Measurements from ENCODE around the gene LDAF1. TPM values are rescaled to one million over a fixed set of nuclear protein-coding genes. Genes with fewer than 3 reads are reported as not detected.

LDAF1 gene
- total RNA-seq, 2 donors from 2014 or later: 16.5 to 28.8 TPM

- Histone ChIP-seq H3K9ac (ENCODE audit: extremely low read depth, low read length, poor library complexity, severe bottlenecking) (no peak overlapping the region), H3K9me3 (ENCODE audit: control insufficient read depth, low read length) (no peaks in the 10 kb centered on the region), H3K27ac (ENCODE audit: low read depth, low read length) (no peak overlapping the region), H3K4me3 (ENCODE audit: low read length) (no peak overlapping the region), H3K4me1 (ENCODE audit: control insufficient read depth, insufficient read depth, low read length) (no peaks in the 10 kb centered on the region), H3K27me3 (ENCODE audit: control insufficient read depth, insufficient read depth, low read length, poor library complexity, severe bottlenecking) (no peaks in the 10 kb centered on the region), H3K36me3 (ENCODE audit: control insufficient read depth, insufficient read depth, low read length) (peaks cover 70% of the 10 kb centered on the region)
- H3K4me1 Mint-ChIP-seq: no peaks in the 10 kb centered on the region
- H3K27ac Mint-ChIP-seq: no peak overlapping the region
- H3K9me3 Mint-ChIP-seq: no peaks in the 10 kb centered on the region
- peaks cover 46% of the 10 kb centered on the region for H3K36me3 Mint-ChIP-seq (ENCODE audit: low read depth)
- peak; percentile 61 for DNase-seq
- TF ChIP-seq, protein P1, sequence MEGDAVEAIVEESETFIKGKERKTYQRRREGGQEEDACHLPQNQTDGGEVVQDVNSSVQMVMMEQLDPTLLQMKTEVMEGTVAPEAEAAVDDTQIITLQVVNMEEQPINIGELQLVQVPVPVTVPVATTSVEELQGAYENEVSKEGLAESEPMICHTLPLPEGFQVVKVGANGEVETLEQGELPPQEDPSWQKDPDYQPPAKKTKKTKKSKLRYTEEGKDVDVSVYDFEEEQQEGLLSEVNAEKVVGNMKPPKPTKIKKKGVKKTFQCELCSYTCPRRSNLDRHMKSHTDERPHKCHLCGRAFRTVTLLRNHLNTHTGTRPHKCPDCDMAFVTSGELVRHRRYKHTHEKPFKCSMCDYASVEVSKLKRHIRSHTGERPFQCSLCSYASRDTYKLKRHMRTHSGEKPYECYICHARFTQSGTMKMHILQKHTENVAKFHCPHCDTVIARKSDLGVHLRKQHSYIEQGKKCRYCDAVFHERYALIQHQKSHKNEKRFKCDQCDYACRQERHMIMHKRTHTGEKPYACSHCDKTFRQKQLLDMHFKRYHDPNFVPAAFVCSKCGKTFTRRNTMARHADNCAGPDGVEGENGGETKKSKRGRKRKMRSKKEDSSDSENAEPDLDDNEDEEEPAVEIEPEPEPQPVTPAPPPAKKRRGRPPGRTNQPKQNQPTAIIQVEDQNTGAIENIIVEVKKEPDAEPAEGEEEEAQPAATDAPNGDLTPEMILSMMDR (conservative IDR thresholded peaks at IDR 0.05): no peak
- 80 to 95% methylated on average over 4 to 9 of the region's 9 CpGs for WGBS, 2 experiments (ENCODE audit: insufficient coverage in 1 of 2, insufficient read length in 1 of 2)
- no peaks in the 10 kb centered on the region for H3K27me3 Mint-ChIP-seq (ENCODE audit: insufficient read depth)
- no peak overlapping the region for H3K4me3 Mint-ChIP-seq
Measured at GRCh38 chr16:21166561-21166961, 8.1 kb downstream of the LDAF1 start.

DNA sequence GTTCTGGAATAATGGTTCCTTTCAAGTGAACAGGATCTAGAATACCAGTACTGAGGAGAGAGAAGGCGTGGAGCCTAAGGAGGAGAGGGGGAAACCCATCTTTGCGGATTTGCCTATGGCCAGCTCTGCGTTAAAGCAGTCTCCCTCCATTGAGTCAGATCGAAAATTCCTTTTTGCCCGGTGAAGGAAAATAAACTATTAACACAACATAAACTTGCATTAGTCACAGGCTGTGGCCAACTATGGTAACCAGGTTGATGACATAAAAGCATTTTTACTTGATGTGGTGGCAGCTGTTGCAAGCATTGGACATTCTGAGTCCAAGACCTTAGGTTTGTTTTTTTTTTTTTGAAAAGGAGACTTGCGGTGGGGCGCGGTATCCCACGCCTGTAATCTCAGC, 8.9 kb downstream of the LDAF1 start:
- Histone ChIP-seq H3K4me3 (ENCODE audit: low read length) (no peak overlapping the region), H3K27me3 (ENCODE audit: control insufficient read depth, insufficient read depth, low read length, poor library complexity, severe bottlenecking) (no peaks in the 10 kb centered on the region), H3K4me1 (ENCODE audit: control insufficient read depth, insufficient read depth, low read length) (no peaks in the 10 kb centered on the region), H3K36me3 (ENCODE audit: control insufficient read depth, insufficient read depth, low read length) (peaks cover 66% of the 10 kb centered on the region), H3K9ac (ENCODE audit: extremely low read depth, low read length, poor library complexity, severe bottlenecking) (no peak overlapping the region), H3K9me3 (ENCODE audit: control insufficient read depth, low read length) (no peaks in the 10 kb centered on the region), H3K27ac (ENCODE audit: low read depth, low read length) (no peak overlapping the region)
- WGBS, 2 experiments (ENCODE audit: insufficient coverage in 1 of 2, insufficient read length in 1 of 2): 91 to 93% methylated on average over 7 to 9 of the region's 9 CpGs
- no peaks in the 10 kb centered on the region for H3K9me3 Mint-ChIP-seq
- TF ChIP-seq, protein P1 (conservative IDR thresholded peaks at IDR 0.05): no peak
- no peaks in the 10 kb centered on the region for H3K4me1 Mint-ChIP-seq
- DNase-seq: no peak
- H3K36me3 Mint-ChIP-seq (ENCODE audit: low read depth): peaks cover 46% of the 10 kb centered on the region
- H3K4me3 Mint-ChIP-seq: no peak overlapping the region
- H3K27me3 Mint-ChIP-seq (ENCODE audit: insufficient read depth): no peaks in the 10 kb centered on the region
- no peak overlapping the region for H3K27ac Mint-ChIP-seq

GRCh38 chr16:21167929-21168602, 9.6 kb downstream of the LDAF1 start:
- H3K27me3 ChIP-seq (ENCODE audit: control insufficient read depth, insufficient read depth, low read length, poor library complexity, severe bottlenecking): no peaks in the 10 kb centered on the region
- Mint-ChIP-seq H3K9me3 (no peaks in the 10 kb centered on the region), H3K4me3 (no peak overlapping the region), H3K4me1 (no peaks in the 10 kb centered on the region), H3K27me3 (ENCODE audit: insufficient read depth) (no peaks in the 10 kb centered on the region), H3K27ac (no peak overlapping the region), H3K36me3 (ENCODE audit: low read depth) (peaks cover 47% of the 10 kb centered on the region)
- peaks cover 66% of the 10 kb centered on the region for H3K36me3 ChIP-seq (ENCODE audit: control insufficient read depth, insufficient read depth, low read length)
- no peak for DNase-seq
- H3K4me1 ChIP-seq (ENCODE audit: control insufficient read depth, insufficient read depth, low read length): no peaks in the 10 kb centered on the region
- WGBS, 2 experiments (ENCODE audit: insufficient coverage in 1 of 2, insufficient read length in 1 of 2): 82 to 98% methylated on average over 7 to 12 of the region's 12 CpGs
- no peak overlapping the region for H3K27ac ChIP-seq (ENCODE audit: low read depth, low read length)
- no peak overlapping the region for H3K9ac ChIP-seq (ENCODE audit: extremely low read depth, low read length, poor library complexity, severe bottlenecking)
- H3K4me3 ChIP-seq (ENCODE audit: low read length): no peak overlapping the region
- TF ChIP-seq, protein P1 (conservative IDR thresholded peaks at IDR 0.05): no peak
- no peaks in the 10 kb centered on the region for H3K9me3 ChIP-seq (ENCODE audit: control insufficient read depth, low read length)
